Epidermal melanocyte (primary cell): Measurements from ENCODE around the gene TENM4.

ENCODE experiments used
- DNase-seq: peaks from one replicate; pipeline ENCODE4 v3.0.0; 2011; ENCODE audit warnings: low spot score; ENCODE audit not compliant: insufficient read length

The TENM4 gene

DNA sequence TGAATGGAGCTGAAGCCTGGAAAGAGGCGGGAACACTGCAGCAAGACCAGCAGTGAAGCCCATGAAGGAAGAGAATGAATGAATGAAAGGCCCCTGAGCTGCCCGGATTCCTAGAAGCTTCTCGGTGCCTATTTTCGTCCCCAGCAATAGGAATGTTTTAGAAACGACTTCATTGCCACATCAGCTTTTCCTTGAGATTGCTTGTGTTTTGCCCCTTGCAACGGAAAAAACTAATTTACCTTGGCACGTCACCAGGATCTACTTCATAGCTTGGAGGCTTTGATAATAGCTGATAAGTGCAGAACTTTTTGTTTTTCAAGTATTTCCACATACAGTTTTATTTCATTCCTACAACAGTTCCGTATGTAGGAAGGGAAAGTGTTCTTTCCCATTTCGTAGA, 617.2 kb downstream of the TENM4 start:
- DNase-seq = no peak

DNA sequence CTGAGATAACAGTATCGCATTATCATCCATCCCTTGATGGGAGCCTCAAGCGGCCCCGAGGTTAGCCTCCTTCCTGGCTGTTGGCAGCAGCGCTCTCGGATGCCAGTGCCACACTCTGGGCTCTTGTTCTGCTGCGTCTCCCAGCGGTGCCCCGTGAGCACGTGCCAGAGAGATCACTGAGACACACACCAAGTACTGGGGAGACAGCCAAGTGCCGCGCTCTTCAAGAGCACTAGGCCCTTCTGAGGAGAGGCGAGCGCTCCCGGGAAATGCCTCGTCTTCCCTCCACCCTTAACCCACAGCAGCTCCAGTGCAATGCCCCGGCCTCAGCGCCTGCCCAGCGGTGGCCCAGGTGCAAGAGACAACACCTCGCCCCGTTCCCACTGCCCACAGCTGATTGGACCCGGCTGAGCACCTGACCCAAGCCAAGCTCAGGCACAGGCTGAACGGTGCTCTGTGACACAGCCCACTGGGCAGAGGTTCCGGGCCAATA, 617.9 kb downstream of the TENM4 start:
- DNase-seq = no peak

GRCh38 chr11:78821371-78822306, 619.2 kb downstream of the TENM4 start:
- peak; percentile 30 for DNase-seq

GRCh38 chr11:78820741-78821140, 620.1 kb downstream of the TENM4 start:
- DNase-seq = no peak

DNA sequence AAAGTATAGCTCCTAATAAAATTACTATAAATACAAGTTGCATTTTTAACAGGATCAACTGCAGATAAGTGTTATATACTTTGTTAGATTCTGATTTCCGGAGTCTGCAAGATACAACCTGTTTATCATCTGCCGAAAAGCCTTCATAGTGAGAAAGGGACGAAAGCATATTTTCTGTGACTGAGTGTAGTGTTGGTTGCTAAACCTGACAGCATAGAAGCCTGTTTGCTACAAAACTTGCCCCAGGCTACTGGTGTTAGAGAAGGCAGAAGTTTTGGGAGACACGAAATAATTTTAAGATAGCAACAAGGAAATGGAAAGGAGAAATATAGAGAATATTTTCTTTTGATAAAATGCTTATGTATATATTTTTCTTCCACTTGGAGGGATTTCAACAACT, 622.6 kb downstream of the TENM4 start:
- no peak for DNase-seq

DNA sequence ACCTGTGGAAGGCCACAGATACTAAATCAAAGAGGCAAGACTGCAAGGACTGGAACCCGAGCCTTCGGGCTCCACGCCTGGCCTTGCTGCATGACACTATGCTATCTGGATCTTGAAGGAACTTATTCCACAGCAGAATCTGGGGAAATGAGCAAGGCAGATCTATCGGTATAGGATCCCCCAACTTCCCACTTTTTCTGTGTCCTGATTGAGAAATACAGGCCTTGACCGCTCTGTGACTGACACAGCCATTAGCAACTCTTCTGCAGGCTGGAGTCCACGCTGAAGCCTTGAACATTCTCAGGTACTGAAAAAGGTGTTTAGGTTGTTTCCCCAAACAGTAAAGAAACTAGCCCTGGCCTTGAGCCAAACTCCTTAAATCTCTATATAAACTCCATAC, 625.0 kb downstream of the TENM4 start:
- DNase-seq = no peak

DNA sequence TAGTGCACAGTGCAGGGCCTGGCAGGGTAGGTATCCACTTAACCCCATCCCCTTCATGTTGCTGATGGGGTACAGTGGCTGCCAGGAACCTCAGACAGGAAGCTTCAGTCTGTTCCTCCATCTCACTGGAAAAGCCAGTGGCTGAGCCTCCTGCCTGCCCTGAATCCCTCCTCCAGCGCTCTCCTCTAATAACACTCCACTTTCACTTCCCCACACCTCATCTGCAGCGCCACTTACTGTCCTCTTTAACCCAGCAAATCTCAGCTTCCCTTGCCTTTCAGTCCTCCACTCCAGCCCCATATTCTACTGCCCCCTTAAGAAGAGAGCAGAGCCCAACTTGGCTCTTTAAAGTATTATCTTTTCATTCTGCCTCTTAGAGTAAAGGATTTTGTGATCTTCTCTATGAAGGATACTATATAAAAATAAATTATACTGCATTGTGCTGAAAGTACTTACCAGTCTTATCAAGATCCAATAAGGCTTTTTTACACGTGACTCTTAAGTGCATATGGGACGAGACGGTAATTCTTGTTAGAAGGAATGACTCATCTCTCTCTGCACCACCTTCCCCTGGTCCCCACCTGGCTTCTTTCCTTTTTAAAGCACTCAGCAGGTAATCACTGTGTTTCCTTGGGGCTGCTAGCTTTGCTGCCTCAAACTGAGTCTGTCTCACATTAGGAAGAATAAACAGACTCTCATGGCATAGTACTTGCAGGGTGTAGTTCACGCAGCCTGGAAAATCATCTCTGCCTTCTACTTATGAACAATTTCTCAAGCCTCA, 628.1 kb downstream of the TENM4 start:
- no peak for DNase-seq

DNA sequence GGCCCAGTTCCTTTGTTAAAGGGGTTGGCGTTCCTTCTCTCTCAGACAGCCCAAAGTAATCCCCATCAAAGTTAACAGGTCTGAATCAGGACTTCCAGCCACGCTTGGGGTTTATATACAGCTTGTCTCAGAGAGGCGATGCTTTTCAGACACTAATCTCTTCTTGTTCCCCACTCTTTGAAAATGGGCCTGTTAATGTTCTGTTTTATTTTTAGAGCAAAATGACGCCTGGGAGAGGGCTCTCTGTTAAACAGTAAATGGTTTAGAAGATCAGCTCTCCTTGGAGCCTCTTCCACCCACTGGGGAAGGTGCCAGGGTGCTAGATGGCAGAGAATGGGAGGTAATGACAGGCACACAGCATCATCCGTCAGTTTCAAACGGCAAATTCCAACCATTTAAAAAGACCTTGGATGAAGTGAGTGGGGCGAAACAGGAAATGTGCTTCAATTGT, 630.2 kb downstream of the TENM4 start:
- DNase-seq = no peak

DNA sequence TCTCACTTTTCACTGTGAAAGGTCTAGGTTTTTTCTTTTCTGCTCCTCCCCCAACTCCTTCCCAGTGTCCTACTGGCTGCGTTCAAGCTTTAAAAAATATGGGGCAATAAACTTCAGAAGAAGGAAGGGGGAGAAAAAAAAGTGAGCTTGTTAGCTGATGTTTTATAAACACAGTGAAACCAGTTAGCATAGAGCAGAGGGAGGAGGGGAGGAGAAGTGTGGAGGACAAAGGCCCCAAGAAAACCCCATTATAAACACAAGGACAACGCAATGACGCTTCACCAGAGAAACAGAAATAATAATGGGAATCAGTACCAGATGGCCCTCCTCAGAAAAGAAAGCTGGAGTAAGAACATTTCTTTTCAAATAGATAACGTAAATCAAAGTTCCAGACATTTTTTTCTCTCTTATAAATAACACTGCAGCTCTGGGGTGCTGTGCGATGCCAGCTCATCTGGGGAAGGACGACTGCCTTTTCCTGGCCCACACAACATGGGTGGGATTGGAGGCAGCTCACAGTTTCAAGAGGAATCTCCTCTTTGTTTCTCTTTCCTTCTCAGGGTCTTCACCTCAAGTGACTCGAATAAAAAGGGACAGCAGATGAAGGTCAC, 630.8 kb downstream of the TENM4 start:
- DNase-seq = no peak

DNA sequence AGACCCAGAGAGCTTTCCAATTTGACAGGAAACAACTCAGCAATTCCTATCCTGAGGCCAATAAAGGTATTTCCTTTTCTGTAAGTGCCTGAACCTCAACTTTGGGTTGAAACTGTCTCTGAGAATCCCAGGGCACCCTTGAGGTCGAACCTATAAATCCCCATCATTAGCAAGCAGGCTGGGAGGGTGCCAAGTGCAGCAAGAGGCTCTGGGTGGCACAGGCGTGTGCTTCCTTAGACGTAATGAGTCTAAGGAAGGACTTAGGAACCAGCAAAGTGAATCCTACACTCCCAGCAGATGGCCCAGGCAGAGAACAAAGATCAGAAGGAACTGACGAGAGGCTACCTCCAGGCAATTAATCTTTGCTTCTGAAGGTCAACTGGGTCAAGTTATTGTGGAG, 631.9 kb downstream of the TENM4 start:
- DNase-seq = no peak

GRCh38 chr11:78807351-78807750, 633.5 kb downstream of the TENM4 start:
- no peak for DNase-seq

GRCh38 chr11:78806214-78807004, 634.4 kb downstream of the TENM4 start:
- no peak for DNase-seq

DNA sequence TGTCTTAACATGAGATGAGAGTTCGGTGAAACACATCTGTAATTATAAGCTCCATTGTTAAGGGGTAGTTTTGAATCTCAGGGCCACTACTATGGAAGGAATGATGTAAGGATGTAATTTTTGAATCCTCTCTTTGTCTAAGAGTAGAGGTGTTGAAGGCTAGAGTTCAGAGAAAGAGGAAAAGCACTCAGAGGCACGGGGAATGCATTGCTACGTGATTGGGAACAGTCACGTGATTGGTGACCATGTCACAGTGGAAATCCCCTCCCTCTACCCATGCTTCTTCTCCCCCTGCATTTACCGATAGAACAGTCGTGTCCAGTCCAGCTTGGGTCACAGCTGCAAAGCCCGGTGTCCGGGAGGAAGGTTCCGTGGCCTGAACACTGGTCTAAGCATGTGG, 635.8 kb downstream of the TENM4 start:
- DNase-seq = no peak

DNA sequence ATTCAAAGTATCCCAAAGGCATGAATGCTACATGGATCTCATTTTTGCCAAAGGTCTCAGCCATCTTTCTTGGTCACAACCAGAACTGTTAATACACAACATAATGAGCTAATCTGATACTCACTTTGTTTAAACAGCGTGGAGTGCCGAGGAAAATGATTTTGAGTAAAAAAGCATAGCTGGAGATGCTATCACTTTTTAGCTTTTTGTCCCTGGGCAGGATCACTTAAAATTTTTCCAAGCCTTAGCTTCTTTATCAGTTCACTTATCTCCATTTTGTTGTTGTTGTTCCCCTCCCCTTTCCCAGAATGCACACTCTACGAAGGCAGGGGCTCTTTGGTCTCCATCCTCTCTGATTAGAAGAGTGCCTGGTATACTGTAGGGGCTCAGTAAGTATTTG, 636.8 kb downstream of the TENM4 start:
- no peak for DNase-seq

DNA sequence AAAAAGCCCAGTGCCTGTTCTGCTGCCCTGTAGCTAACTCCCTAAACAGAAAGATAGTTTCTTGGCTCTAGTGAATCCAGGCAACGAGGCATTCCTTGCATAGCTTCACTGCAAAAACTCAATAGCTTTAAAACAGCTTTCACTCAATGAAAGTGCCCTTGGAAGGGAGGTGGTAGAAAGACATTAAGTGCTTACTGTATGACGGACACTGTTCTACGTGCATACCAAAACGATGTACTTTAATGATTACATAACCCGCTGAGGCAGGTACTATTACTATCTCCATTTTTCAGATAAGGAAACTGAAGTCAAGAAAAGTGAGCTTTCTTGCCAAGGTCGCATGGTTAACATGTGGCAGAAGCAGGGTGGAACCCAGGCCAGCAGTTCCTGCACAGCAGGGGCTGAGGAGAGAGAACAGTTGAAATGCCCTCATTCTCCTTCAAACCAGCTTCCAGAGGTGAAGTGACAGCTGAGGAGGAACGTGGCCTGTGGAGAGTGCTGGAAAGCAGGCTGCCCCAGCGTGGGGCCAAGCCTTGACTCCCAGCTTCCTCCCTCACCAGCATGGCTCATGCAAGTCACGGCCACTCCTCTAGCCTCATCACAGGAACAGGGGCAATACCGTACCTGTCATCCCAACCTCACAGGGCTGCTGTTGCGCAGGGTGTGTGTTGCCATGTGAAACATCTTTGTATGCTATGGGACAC, 638.6 kb downstream of the TENM4 start:
- DNase-seq = no peak

DNA sequence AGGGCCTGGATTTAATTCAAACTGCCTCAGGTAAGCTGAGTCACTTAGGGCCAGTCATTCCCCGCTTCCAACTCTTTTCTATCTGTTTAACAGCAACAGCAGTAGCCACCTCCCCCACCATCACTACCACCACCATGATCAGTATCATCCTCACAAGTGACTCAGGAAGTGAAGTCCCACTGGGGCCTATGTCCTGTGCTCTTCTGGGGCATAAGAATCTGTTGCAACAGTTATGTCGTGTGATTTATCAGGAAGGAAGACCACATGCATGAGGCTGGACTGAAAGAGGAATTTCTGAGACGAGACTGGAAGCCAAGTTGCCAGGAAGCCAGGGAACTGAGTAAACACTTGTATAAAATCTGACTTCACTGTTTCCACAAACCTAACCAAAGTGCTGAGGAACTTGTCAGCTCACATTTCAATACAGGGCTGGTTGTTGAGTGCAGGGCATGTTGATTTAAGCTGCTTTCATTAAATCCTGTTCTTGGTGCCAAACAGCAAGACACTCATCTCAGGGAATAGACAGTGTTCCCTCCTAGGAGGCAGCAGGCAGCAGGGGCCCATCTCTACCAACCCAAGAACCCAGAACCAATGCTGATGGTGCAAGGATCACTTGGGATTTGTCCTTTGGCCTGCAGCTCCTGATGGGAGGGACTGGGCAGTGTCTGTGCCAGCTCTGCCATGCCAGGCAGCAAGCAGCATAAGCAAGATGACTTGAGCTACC, 639.5 kb downstream of the TENM4 start:
- peak; percentile 50 for DNase-seq

GRCh38 chr11:78800756-78801155, 640.1 kb downstream of the TENM4 start:
- DNase-seq = no peak

DNA sequence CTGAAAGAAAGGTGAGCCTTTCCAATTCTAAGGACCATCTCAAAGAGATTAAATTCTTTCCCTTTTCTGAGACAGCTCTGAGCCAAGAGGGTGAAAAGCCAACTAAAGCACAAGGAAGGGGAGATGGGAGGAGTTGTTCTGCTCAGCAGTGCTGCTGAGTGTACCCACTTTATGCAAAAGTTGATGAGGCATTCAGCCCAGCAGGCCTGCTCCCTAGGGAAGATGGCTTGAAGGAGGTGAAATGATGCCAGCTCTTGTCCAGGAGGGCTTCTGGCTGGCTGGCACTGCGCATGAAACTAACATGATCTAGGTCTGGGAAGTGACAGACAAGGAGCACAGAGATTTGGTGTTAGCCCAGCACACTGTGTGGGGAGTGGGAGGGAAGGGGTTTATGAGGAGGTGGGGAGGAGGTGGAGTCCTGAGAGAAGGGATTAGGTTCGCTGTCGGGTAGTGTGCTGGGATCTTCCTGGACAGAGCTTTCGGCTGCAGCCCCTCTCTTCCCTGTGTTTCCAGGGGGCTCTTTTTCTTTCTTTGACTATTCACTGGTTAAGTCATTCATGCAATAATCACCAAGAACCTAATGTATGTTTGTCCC, 640.6 kb downstream of the TENM4 start:
- DNase-seq = no peak

DNA sequence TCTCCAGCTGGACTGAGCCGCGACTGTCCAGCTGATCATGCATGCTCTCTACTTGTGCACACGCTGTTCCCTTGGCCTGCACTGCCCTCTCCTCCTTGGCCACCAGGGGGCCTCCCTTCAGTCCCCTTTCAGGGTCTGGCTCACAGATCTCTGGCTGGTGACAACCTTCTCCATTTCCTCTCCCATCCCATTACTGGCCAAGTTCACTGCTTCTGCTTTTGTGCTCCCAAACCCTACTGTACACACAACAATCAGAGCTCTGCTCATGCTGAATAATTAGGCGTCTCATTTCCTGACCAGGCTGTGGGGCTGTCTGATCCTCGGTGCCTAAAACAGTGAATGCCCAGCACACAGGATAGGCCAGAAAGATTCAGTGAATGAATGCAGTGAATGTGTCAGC, 642.2 kb downstream of the TENM4 start:
- DNase-seq = peak; percentile 35
